HepG2 (cell line): Measurements from ENCODE around the gene FAAH2. TPM values are rescaled to one million over a fixed set of nuclear protein-coding genes. Genes with fewer than 3 reads are reported as not detected.

ENCODE experiments used
- ATAC-seq: fragments of 200-7000 bp; cut with Tn5 transposase; 3 replicates; pipeline ENCODE4 v1.9.1; 2020; ENCODE audit warnings: mild to moderate bottlenecking, moderate library complexity
- BruUV-seq: library from RNA; stranded (reverse); fragments of 400-500 nt; replicated peaks from 2 replicates; lab custom pipeline; 2021; lab: Mats Ljungman, UMichigan
- CTCF ChIA-PET: fragments of 300-600 bp; formaldehyde crosslinking; extraction: SDS; loops from one replicate; lab custom pipeline; 2021; ENCODE audit warnings: low total read pairs, inconsistent platforms, low intra/inter-chr PET ratio; lab: Yijun Ruan, JAX
- POLR2A ChIA-PET: fragments of 350-600 bp; sonication (Branson Sonifier 250); formaldehyde crosslinking; loops from one replicate; lab custom pipeline; 2020; ENCODE audit warnings: antibody characterized with exemption, inconsistent platforms; lab: Yijun Ruan, JAX
- DNase-seq: peaks from one replicate; pipeline ENCODE4 v3.0.0-alpha.2; 2015; ENCODE audit warnings: low spot score
- FAIRE-seq: peaks from 3 replicates; lab custom pipeline; 2011; peaks lifted over from hg19 to GRCh38; lab: Jason Lieb, UNC
- H2AFZ ChIP-seq: one replicate; pipeline ENCODE4 v1.6.1; 2011; ENCODE audit warnings: low read length, inconsistent platforms
- H3K27ac ChIP-seq: fragments of 300-600 bp; 3 replicates; pipeline ENCODE4 v1.8.0; 2011; ENCODE audit warnings: mixed run types, mild to moderate bottlenecking, mixed read lengths, low read length, inconsistent platforms; ENCODE audit not compliant: insufficient read depth; ENCODE audit errors: extremely low read length
- H3K27me3 ChIP-seq, 2 experiments: fragments of 200-600 bp in 1 of 2; 2 replicates in 1 of 2; 3 replicates in 1 of 2; pipeline versions ENCODE4 v1.6.0 to v1.8.0; 2011; ENCODE audit warnings: low read length in 2 of 2, mild to moderate bottlenecking in 2 of 2, moderate library complexity in 2 of 2, inconsistent platforms in 1 of 2; ENCODE audit not compliant: insufficient read depth in 2 of 2, control insufficient read depth in 1 of 2
- H3K36me3 ChIP-seq, 2 experiments: fragments of 200-600 bp in 1 of 2; replicated peaks in 1 of 2; 2 replicates in 1 of 2; 3 replicates in 1 of 2; pipeline versions ENCODE4 v1.5.1 to v1.8.0; 2011; ENCODE audit warnings: low read length in 2 of 2, inconsistent platforms in 1 of 2; ENCODE audit not compliant: insufficient read depth in 2 of 2, control insufficient read depth in 1 of 2
- H3K4me1 ChIP-seq: 2 replicates; pipeline ENCODE4 v1.5.1; 2012; ENCODE audit warnings: low read length, inconsistent platforms; ENCODE audit not compliant: insufficient read depth
- H3K4me2 ChIP-seq: 2 replicates; pipeline ENCODE4 v1.6.0; 2011; ENCODE audit warnings: low read depth, low read length, inconsistent platforms
- H3K4me3 ChIP-seq, 3 experiments: fragments of 200-600 bp in 1 of 3; sonication (generic), shearing (Covaris generic) in 1 of 3; replicated peaks in 1 of 3; 2 replicates each; pipeline ENCODE4 v1.5.1; 2011 to 2016; ENCODE audit warnings: low read length in 3 of 3, inconsistent platforms in 2 of 3, low read depth in 2 of 3, mild to moderate bottlenecking in 2 of 3, control low read depth in 1 of 3, mixed read lengths in 1 of 3; ENCODE audit not compliant: insufficient read depth in 1 of 3
- H3K79me2 ChIP-seq: one replicate; pipeline ENCODE4 v1.6.1; 2011; ENCODE audit warnings: low read length, inconsistent platforms; ENCODE audit not compliant: insufficient read depth
- H3K9ac ChIP-seq: 2 replicates; pipeline ENCODE4 v1.6.0; 2011; ENCODE audit warnings: mild to moderate bottlenecking, low read depth, low read length, inconsistent platforms; ENCODE audit not compliant: insufficient read depth
- H3K9me3 ChIP-seq: 2 replicates; pipeline ENCODE4 v1.5.1; 2012; ENCODE audit warnings: mild to moderate bottlenecking, low read length
- H4K20me1 ChIP-seq: 2 replicates; pipeline ENCODE4 v1.6.0; 2011; ENCODE audit warnings: inconsistent platforms, mild to moderate bottlenecking, low read length, moderate library complexity; ENCODE audit not compliant: insufficient read depth
- CREB1 ChIP-seq, 2 experiments: fragments of 450-650 bp in 1 of 2; IDR thresholded peaks; 2 replicates each; pipeline ENCODE4 v1.6.1; 2016 to 2017; ENCODE audit warnings: control low read depth in 1 of 2, mild to moderate bottlenecking in 1 of 2, missing compliant biosample characterization in 1 of 2, missing genetic modification characterization in 1 of 2
- ELF1 ChIP-seq: sonication (generic); formaldehyde crosslinking; IDR thresholded peaks from 2 replicates; pipeline ENCODE4 v1.4.0; 2020; ENCODE audit warnings: missing genetic modification reagents
- FOXJ3 ChIP-seq: sonication (generic); formaldehyde crosslinking; IDR thresholded peaks from 2 replicates; pipeline ENCODE4 v1.4.0; 2020; ENCODE audit warnings: missing genetic modification reagents, mild to moderate bottlenecking, borderline replicate concordance
- GATAD2A ChIP-seq: IDR thresholded peaks from 2 replicates; pipeline ENCODE4 v1.6.1; 2016
- HOXD1 ChIP-seq: sonication (generic); formaldehyde crosslinking; IDR thresholded peaks from 2 replicates; pipeline ENCODE4 v1.5.0; 2020; ENCODE audit warnings: missing genetic modification reagents
- MTA3 ChIP-seq: sonication (generic); formaldehyde crosslinking; IDR thresholded peaks from 2 replicates; pipeline ENCODE4 v1.4.0; 2020; ENCODE audit warnings: missing genetic modification reagents
- NAIF1 ChIP-seq: sonication (generic); formaldehyde crosslinking; IDR thresholded peaks from 2 replicates; pipeline ENCODE4 v1.5.0; 2020; ENCODE audit warnings: mild to moderate bottlenecking, missing genetic modification reagents, borderline replicate concordance
- NCOA2 ChIP-seq: sonication (generic); formaldehyde crosslinking; IDR thresholded peaks from 2 replicates; pipeline ENCODE4 v1.8.0; 2022; ENCODE audit warnings: inconsistent platforms
- PAF1 ChIP-seq: IDR thresholded peaks from 2 replicates; pipeline ENCODE4 v1.6.1; 2016; ENCODE audit warnings: missing genetic modification reagents, missing compliant biosample characterization
- STAG1 ChIP-seq: sonication (generic); formaldehyde crosslinking; IDR thresholded peaks from 2 replicates; pipeline ENCODE4 v1.4.0; 2020; ENCODE audit warnings: missing genetic modification reagents
- TAF15 ChIP-seq: fragments of 200-400 bp; formaldehyde crosslinking; IDR thresholded peaks from one replicate; pipeline ENCODE4 v1.6.1; 2018; ENCODE audit warnings: mild to moderate bottlenecking, low read depth, low read length; ENCODE audit not compliant: poor library complexity, severe bottlenecking
- XRCC5 ChIP-seq: fragments of 200-400 bp; formaldehyde crosslinking; optimal IDR thresholded peaks from 2 replicates; pipeline ENCODE3; 2017; ENCODE audit warnings: mild to moderate bottlenecking, low read length
- ZBTB21 ChIP-seq: sonication (generic); formaldehyde crosslinking; IDR thresholded peaks from 2 replicates; pipeline ENCODE4 v1.4.0; 2020; ENCODE audit warnings: missing genetic modification reagents
- ZNF382 ChIP-seq: sonication (generic); formaldehyde crosslinking; IDR thresholded peaks from 2 replicates; pipeline ENCODE4 v1.5.0; 2020; ENCODE audit warnings: missing genetic modification reagents, mild to moderate bottlenecking, borderline replicate concordance
- ZNF562 ChIP-seq: sonication (generic); formaldehyde crosslinking; IDR thresholded peaks from 2 replicates; pipeline ENCODE4 v1.8.0; 2022; ENCODE audit warnings: missing genetic modification reagents, borderline replicate concordance
- WGBS: methylation state at CpG from one replicate; pipeline ENCODE4 v1.1.6; 2017; ENCODE audit warnings: low lambda C conversion rate; 5-methylcytosine and 5-hydroxymethylcytosine counted together
- in situ Hi-C: cut with HindIII; loops from 2 replicates; pipeline ENCODE4 v1.10.0; 2017; ENCODE audit warnings: low pct_unique_long_range_greater_than_20kb; ENCODE audit not compliant: extremely low pct_ligation_motif_present
- intact Hi-C: fragments of 100-400 bp; cut with micrococcal nuclease; formaldehyde crosslinking; loops from one replicate; pipeline ENCODE4 v1.10.0; 2022; ENCODE audit not compliant: unreplicated experiment
- polyA plus RNA-seq, 8 experiments: library from polyadenylated mRNA; depleted of rRNA in 3 of 8; stranded (reverse) in 7 of 8; unstranded in 1 of 8; fragments of >200 nt; fragmentation: Illumina TruSeq in 4 of 8; extraction: Trizol in 4 of 8; gene quantifications; 2 replicates each; pipeline versions ENCODE4 v1.2.1 to v1.2.3, GENCODE V29; 2011 to 2016; ENCODE audit warnings: low read depth in 4 of 8, missing spikeins in 1 of 8, mixed read lengths in 1 of 8; ENCODE audit not compliant: insufficient read depth in 1 of 8
- total RNA-seq, 5 experiments: library from RNA; depleted of rRNA; stranded (reverse); fragments of >200 nt; fragmentation: Illumina TruSeq; extraction: Trizol; gene quantifications; 2 replicates each; pipeline ENCODE4 v1.2.3, GENCODE V29; 2016; ENCODE audit warnings: low read depth in 1 of 5
- TF ChIP-seq, protein P1 (sequence below): sonication (generic); formaldehyde crosslinking; IDR thresholded peaks from 2 replicates; pipeline ENCODE4 v1.5.0; 2020; ENCODE audit warnings: mild to moderate bottlenecking, missing genetic modification reagents, moderate library complexity

Gene FAAH2
- total and polyA plus RNA-seq, 2 of the 13 experiments (the other 11 are each of a cell fraction or from before 2014, with no cell fraction given), result 1.6 to 3.3 TPM

DNA sequence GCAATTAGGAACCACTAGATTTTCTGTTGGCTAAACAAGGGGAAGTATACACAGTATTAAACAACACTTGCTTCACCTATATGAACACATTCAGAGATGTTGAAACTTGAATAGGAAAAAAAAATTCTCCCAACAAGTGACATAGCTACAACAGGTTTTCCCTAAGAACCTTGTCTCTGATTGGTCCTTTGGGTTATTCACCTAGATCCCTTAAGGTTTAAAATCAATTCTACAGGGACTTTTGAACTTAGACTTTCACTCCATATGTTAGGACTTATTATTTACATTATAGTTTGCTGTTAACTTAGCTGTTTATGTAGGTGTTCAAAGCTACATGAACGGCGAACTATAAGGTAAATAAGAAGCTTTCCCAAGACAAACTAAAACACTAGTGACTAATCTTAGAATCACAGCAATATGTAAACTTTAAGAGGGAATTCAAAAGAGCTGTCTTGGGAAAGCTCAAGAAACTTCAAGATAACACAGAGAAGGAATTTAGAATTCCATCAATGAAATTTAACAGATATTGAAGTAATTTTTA is 233.1 kb downstream of the FAAH2 start (continued):
- TF ChIP-seq TAF15 (no peak), MTA3 (CRISPR knock-in tag) (no peak), ZBTB21 (CRISPR knock-in tag) (no peak), NCOA2 (no peak), ZNF382 (CRISPR knock-in tag) (no peak), CREB1 (IDR thresholded peaks at IDR 0.05) (no peak), CREB1 (CRISPR knock-in tag; IDR thresholded peaks at IDR 0.05) (0 out of 2 replicates have a peak, but pooled peaks have one; percentile 20), HOXD1 (CRISPR knock-in tag) (no peak), FOXJ3 (CRISPR knock-in tag) (peak; percentile 28; the same call in 1 of the 2 replicates), XRCC5 (no peak), ELF1 (CRISPR knock-in tag) (no peak), ZNF562 (CRISPR knock-in tag) (no peak), NAIF1 (CRISPR knock-in tag) (no peak), GATAD2A (CRISPR knock-in tag) (peak; percentile 40; the same call in 1 of the 2 replicates)

DNA sequence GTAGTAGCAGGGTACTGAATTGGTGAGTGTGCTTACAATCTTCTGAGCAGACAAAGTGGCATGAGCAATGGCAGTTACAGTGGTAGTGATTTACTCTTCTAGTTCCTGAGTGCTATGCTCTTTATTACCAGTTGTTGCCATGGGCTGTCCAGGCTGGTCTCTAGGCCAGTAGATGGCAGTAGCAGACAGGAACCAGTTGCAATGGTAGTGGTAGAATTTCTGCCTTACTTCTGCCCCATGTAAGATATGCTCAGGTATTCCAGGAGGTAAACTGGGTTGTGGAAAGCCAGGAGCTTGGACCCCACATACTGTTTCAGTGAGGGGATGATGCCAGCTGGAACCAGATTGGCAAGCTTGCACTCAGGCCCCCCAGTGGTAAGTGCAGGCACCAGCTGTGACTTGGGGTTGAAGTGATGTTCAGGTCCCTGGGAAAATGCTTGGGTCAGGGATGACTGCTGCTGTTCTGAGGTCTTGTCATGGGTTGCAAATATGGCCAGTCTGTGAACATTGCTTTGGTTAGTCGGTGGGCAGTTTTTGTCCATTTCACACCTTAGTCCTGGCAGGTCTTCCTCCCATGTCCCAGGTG is 242.3 kb downstream of the FAAH2 start:
- Histone ChIP-seq H3K27ac (no peak overlapping the region), H4K20me1 (no peaks in the 10 kb centered on the region), H3K36me3 (no peaks in the 10 kb centered on the region), H3K27me3 (no peaks in the 10 kb centered on the region), H3K79me2 (no peaks in the 10 kb centered on the region), H3K4me1 (no peaks in the 10 kb centered on the region), H3K4me2 (no peak overlapping the region), H3K4me3 (no peak overlapping the region), H3K9me3 (no peaks in the 10 kb centered on the region), H3K9ac (no peak overlapping the region), H2AFZ (no peak overlapping the region)
- FAIRE-seq (peak; percentile 64), ATAC-seq (peak; percentile 88), DNase-seq (peak; percentile 5)
- in situ Hi-C loops (no loop called here), intact Hi-C loops (no loop called here)
- BruUV-seq, result no TSS peak
- POLR2A ChIA-PET, result no interaction called here
- CTCF ChIA-PET, result no interaction called here
- TF ChIP-seq PAF1 (CRISPR knock-in tag) (no peak), STAG1 (CRISPR knock-in tag) (peak; percentile 54)
- TF ChIP-seq, protein P1, sequence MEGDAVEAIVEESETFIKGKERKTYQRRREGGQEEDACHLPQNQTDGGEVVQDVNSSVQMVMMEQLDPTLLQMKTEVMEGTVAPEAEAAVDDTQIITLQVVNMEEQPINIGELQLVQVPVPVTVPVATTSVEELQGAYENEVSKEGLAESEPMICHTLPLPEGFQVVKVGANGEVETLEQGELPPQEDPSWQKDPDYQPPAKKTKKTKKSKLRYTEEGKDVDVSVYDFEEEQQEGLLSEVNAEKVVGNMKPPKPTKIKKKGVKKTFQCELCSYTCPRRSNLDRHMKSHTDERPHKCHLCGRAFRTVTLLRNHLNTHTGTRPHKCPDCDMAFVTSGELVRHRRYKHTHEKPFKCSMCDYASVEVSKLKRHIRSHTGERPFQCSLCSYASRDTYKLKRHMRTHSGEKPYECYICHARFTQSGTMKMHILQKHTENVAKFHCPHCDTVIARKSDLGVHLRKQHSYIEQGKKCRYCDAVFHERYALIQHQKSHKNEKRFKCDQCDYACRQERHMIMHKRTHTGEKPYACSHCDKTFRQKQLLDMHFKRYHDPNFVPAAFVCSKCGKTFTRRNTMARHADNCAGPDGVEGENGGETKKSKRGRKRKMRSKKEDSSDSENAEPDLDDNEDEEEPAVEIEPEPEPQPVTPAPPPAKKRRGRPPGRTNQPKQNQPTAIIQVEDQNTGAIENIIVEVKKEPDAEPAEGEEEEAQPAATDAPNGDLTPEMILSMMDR (CRISPR knock-in tag), result peak; percentile 65
- no CpG with 5 or more reads among the region's 1 CpG for WGBS
